ENCODE data around the gene ARHGAP10.

Gene ARHGAP10

DNA sequence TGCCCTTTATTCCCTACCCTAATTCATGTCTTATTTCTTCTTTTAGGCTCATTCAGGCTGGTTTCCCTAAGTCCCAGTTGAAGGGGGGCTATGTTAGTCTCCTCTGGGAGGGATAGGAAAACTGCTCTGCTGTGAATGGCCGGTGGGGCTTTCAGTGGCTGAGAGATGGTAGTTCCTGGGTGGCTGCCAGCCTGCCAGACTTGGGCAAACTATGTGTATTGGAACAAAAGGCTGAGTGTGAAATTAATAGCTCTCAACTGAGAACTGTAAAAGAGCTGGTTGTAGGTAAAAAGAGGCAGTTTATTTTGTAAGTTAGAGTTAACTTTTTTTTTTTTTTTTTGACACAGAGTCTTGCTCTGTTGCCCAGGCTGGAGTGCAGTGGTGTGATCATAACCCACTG is 28.8 kb downstream of the ARHGAP10 start:
- peak overlapping the region in 1 of 21 experiments; percentile 4 for H3K27ac ChIP-seq
- H3K4me3 ChIP-seq: no peak overlapping the region

- H3K27ac ChIP-seq: no peak overlapping the region
- no peak overlapping the region for H3K4me3 ChIP-seq
These were observed 29.5 kb downstream of the ARHGAP10 start for GRCh38 chr4:147761218-147761883.

- Histone ChIP-seq H3K27ac (no peak overlapping the region), H3K4me3 (no peak overlapping the region)
These were observed 32.4 kb downstream of the ARHGAP10 start for GRCh38 chr4:147764337-147764736.

DNA sequence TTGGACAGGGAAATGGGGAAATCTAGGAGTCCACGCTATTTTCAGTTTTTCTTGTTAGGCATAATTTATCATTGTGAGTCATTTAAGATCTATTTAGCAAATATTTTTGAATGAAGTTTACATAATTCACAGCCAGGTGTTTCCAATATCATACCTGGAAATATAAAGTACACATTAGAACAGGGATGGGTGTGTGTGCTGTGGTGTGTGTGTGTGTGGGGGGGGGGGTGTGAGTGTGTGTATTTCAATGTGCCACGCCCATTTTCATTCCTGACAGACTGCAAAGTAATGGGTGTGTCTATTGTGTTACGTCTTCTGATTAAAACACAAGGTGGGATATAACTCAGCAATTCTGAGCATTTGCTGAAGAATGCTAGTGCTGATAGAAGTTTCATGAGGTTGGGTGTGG is 33.2 kb downstream of the ARHGAP10 start:
- Histone ChIP-seq H3K4me3 (no peak overlapping the region), H3K27ac (no peak overlapping the region)

- Histone ChIP-seq H3K4me3 (no peak overlapping the region), H3K27ac (no peak overlapping the region)
These were observed 36.2 kb downstream of the ARHGAP10 start for GRCh38 chr4:147768113-147768512.

- H3K4me3 ChIP-seq: no peak overlapping the region
- H3K27ac ChIP-seq: no peak overlapping the region
These were observed 37.5 kb downstream of the ARHGAP10 start for GRCh38 chr4:147769386-147769785.

DNA sequence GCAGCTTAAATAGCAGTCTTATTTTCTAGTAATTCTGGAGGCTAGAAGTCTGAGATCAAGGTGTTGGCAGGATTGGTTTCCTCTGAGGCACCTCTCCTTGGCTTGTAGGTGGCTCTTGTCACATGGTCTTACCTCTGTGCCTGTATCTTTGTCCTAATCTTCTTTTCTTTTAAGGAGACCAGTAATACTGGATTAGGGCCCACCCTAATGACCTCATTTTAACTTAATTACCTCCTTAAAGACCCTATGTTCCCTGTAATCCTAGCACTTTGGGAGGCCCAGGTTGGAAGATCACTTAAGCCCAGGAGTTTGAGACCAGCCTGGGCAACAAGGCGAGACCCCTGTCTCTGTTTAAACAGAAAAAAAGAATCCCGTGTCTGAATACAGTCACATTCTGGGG is 38.9 kb downstream of the ARHGAP10 start:
- Histone ChIP-seq H3K27ac (no peak overlapping the region), H3K4me3 (no peak overlapping the region)

DNA sequence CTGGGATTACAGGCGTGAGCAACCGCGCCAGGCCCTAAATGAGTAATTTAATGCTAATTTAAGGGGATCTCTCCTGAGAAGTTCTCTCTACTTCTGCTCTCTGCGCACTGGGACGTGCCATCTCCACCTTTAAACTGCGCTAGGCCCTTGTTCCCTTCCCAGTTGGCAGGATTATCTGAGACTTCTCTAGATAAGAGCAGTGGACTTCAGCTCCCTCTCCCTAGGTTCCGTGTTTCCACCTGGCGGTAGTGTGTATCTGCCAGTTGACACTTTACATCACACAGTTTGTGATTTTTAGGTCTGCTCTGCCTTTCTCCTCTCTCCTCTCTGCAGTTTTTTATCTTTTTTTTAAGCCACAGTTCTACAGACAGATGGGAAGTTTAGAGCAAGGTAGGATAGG is 40.2 kb downstream of the ARHGAP10 start:
- no peak overlapping the region for H3K4me3 ChIP-seq

DNA sequence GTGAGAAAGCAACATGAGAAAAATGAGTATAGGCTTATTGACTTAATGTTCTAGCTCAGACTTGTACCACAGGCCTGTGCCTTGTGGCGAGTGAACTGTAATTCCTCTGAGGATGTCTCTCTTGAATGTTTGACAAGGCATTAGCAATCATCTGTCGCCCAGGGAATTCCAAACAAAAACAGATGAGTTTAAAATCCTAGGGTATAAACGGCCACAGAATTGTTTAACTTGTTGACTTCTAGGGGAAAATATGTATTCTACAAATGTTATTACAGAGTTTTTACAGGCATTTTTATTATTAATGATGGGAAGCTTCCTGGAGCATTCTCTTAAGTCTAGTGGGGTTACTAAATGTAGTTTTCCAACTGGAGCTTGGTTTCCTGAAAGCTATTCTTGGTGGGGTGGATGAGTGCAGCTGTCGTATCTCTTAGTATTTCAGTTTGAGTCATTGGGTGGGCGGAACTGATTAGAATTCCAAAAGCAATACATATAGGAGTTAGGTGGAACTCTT is 40.6 kb downstream of the ARHGAP10 start:
- Histone ChIP-seq H3K27ac (peak overlapping the region in 14 of 21 experiments; percentile 2 to 75 (median 50)), H3K4me3 (no peak overlapping the region)

More for the DNA sequence above, 40.2 kb downstream of the ARHGAP10 start:
- H3K27ac ChIP-seq: peak overlapping the region in 15 of 21 experiments; percentile 2 to 75 (median 50)

- Histone ChIP-seq H3K27ac (peak overlapping the region in 6 of 21 experiments; percentile 18 to 58 (median 42)), H3K4me3 (no peak overlapping the region)
These were observed 41.6 kb downstream of the ARHGAP10 start for GRCh38 chr4:147773261-147774184.

DNA sequence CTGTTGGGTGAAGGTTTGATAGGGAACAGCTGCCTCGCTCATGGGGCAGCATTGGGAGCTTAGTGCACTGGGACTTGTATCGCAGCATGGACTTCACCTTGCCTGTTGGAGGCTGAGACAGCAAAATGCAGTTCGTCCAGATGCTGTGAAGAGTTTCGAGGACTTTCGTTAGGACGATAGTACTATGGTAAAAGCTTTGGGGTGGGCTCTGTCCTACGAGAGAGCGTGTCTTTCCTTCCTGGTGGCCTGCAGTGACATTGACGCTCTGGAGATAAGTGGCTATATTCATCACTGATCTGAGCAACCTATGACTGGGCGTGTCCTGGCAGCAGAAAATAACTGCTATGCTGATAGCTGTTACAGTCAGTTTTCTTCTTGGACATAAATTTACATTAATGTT is 44.8 kb downstream of the ARHGAP10 start:
- no peak overlapping the region for H3K27ac ChIP-seq
- no peak overlapping the region for H3K4me3 ChIP-seq

GRCh38 chr4:147777456-147778091 is 45.7 kb downstream of the ARHGAP10 start:
- H3K27ac ChIP-seq: no peak overlapping the region

DNA sequence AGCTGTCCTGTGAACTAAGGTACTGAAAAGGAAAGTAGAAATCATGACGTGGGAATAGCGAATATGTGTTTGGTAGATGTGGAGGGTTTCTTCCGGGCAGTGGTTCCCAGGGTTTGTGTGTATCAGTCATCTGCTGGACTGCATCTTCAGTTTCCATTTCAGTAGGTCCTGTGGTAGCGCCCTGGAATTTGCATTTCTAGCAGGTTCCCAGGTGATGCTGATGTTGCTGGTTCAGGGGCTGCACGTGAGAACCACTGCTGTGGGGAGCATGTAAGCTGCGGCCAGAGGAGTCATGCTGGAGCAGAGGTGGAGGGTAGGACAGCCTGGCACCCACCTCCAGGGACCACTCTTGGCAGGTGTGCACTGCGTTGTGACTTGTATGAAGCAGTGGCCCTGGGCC is 47.1 kb downstream of the ARHGAP10 start:
- no peak overlapping the region for H3K4me3 ChIP-seq

More at GRCh38 chr4:147777456-147778091, 45.7 kb downstream of the ARHGAP10 start:
- no peak overlapping the region for H3K4me3 ChIP-seq

DNA sequence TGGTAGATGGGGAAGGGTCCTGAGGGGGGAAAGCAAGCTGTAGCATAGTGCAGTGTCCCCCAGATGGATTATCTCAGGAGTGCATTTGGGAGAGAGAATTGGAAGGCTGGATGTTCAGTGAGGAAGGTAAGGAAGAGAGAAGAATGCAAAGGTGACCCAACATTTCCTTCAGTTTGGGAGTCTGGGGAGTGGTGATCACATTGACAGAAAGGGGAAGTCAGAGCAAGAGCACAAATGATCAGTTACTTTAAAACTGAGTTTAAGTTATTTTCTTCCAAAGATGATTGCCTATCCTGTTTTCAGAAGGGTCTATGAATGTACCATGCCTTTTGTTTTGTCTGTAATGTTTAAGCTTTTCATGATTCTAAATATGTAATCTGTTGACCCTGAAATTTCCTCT is 47.6 kb downstream of the ARHGAP10 start:
- H3K4me3 ChIP-seq: no peak overlapping the region
- H3K27ac ChIP-seq: peak overlapping the region in 3 of 21 experiments; percentile 34 to 81 (median 36)

More for the DNA sequence above, 47.1 kb downstream of the ARHGAP10 start:
- peak overlapping the region in 1 of 21 experiments; percentile 81 for H3K27ac ChIP-seq

DNA sequence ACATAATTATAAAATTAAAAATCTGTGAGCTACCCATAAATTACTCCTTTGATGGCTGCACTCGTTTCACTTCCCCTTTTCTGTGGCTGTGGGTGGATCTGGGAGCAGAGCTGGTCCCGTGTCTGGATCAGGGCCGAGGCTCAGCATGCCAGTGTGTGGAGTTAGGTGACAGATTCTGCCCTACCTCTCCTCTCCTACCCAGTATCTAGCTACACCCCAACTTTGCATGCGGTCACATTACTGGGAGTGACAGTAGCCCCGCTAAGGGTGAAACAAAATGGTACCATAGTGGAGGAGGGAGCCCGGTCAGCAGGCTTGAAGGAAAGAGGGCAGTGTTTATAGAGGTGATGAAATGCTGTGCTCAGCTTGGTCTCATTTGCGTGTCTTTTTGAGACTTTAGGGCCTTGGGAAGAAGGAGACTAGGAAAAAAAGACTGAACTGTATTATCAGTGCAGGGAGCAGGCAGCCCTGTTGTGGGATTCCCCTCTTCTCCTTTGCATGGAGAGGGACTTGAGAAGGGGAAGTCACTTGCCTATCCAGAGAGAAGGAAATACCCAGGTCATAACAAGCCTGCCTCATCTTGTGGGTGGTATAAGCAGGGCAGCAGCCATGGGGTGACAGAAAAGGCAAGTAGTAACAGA is 48.4 kb downstream of the ARHGAP10 start:
- Histone ChIP-seq H3K27ac (peak overlapping the region in 11 of 21 experiments; percentile 8 to 81 (median 36)), H3K4me3 (no peak overlapping the region)

DNA sequence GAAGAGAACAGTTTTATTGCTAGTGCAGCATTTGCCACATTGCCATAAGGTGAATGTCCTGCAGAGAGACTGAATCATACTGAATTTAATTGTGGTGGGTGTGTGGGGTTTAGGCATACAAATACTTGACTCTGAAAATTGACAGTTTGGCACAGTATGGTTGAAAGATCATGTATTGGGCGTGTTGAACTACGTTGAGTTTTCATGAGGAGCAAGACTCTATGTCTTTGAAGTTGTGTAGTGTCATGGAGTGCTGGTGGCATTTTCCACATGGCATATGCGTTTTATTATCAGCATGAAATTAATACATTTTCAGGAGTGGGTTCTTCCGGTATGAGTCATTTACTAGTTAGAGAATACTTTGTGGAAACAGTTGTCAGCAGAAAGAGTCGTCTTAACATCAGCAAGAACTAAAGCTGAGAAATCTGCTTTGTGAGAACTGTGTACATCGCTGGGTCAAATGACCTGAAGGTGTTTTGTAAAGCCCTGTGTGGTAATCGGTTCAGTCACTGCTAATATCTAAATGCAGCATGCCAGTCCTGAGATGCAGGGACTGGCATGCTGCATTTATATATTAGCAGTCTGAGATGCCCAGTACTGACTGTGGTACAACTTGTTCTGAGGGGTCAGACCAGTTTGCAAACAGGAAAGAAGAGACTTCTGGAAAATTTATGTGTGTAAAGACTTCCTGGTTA is 50.3 kb downstream of the ARHGAP10 start:
- Histone ChIP-seq H3K4me3 (no peak overlapping the region), H3K27ac (peak overlapping the region in 4 of 21 experiments; percentile 1 to 81 (median 54))

DNA sequence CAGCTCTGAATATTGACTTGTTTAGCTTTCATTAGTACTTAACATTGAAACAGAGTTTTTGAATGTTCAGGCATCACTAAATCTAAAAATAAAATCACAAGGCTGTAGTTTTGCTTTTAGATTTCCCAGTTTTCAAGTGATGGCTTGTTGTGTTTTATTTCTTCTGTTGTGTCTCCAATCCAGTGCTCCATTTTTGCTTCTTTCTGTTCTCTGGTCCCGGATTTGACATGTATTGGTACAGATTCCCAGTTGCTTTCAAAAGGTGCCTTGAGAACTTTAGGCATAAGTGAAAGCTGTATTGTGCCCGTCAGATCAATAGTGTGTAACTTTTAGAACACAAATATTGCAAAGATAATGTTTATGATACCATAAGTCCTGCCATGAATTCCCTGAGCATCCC is 53.2 kb downstream of the ARHGAP10 start:
- no peak overlapping the region for H3K4me3 ChIP-seq
- H3K27ac ChIP-seq: peak overlapping the region in 3 of 21 experiments; percentile 45 to 68 (median 58)

DNA sequence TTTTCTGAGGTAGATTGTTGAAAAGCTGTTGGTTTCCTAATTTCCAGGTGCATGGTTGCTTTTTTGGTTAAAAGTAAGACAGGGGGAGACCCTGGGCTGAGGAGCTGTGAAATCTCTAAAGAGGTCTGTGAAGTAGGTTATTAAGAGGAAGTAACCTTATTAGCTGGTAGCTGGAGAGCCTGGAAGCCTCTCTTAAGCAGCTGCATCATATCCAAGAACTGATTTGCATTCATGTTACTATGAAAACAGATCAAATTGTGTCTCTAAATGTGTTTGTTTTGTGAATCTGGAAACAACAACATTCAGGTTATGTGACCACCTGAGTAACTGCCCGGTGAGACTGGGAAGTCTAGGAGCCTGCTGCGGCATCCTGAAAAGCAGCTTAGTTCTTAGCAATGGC is 54.1 kb downstream of the ARHGAP10 start:
- Histone ChIP-seq H3K27ac (peak overlapping the region in 10 of 21 experiments; percentile 2 to 68 (median 22)), H3K4me3 (no peak overlapping the region)

DNA sequence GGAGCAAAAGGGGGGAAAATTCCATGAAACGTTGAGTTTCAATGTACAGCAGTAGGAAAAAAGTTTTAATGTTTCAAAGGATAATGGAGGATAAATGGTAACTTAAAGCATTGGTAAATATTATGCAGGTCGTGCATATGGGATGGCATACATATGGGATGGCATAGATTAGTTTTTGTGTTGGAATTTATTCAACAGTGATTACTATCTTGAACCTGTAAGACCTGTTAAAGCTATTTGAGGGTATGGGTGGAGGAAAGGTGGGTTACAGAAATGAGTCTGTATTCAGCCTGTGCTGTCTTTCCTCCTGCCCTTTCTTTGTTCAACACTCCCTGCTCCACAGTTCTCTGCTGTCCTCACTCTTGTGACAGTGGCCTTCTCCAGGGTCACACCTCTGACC is 54.6 kb downstream of the ARHGAP10 start:
- Histone ChIP-seq H3K27ac (peak overlapping the region in 11 of 21 experiments; percentile 2 to 68 (median 25)), H3K4me3 (no peak overlapping the region)
